ENCODE data around the gene CDC73. TPM values are rescaled to one million over a fixed set of nuclear protein-coding genes. Genes with fewer than 3 reads are reported as not detected.
A peak's percentile ranks its signal among the peaks of the same experiment; 100 is the strongest.

CDC73 gene
- 16.6 and 21.5 TPM in 2 replicates for total RNA-seq (2012; rRNA removed)

GRCh38 chr1:193121616-193122593, at the start of gene CDC73:
CDC73 (plus strand) TSS chr1:193122031; CDS start chr1:193122201, 170 bp downstream.
- peak within 1 kb of the TSS; percentile 95 for H3K4me3 ChIP-seq (ENCODE audit: low read length)
- peak within 1 kb of the TSS; percentile 83 for H3K4me2 ChIP-seq (ENCODE audit: low read length)

GRCh38 chr1:193077991-193078390, 43.8 kb upstream of the CDC73 start:
- no peaks in the 10 kb centered on the region for H3K27me3 ChIP-seq (ENCODE audit: control insufficient read depth, insufficient read depth, low read length)
- peaks cover 3% of the 10 kb centered on the region for H3K9me3 ChIP-seq (replicated peaks; ENCODE audit: low read length)
- peaks cover 52% of the 10 kb centered on the region for H3K36me3 ChIP-seq (ENCODE audit: insufficient read depth, low read length)
- H3K4me3 ChIP-seq (ENCODE audit: low read length) = no peak overlapping the region
- H3K4me2 ChIP-seq (ENCODE audit: low read length) = no peak overlapping the region
- no peak overlapping the region for H3K9ac ChIP-seq (ENCODE audit: low read depth, low read length)
- H3K4me1 ChIP-seq (ENCODE audit: control insufficient read depth, insufficient read depth, low read length) = no peaks in the 10 kb centered on the region

More at GRCh38 chr1:193121616-193122593, at the start of gene CDC73:
- Histone ChIP-seq H3K36me3 (ENCODE audit: insufficient read depth, low read length) (peaks cover 10% of the 10 kb centered on the region), H3K9ac (ENCODE audit: low read depth, low read length) (peak within 1 kb of the TSS; percentile 96), H3K9me3 (replicated peaks; ENCODE audit: low read length) (no peaks in the 10 kb centered on the region), H3K27me3 (ENCODE audit: control insufficient read depth, insufficient read depth, low read length) (no peaks in the 10 kb centered on the region), H3K4me1 (ENCODE audit: control insufficient read depth, insufficient read depth, low read length) (peaks cover 22% of the 10 kb centered on the region)

DNA sequence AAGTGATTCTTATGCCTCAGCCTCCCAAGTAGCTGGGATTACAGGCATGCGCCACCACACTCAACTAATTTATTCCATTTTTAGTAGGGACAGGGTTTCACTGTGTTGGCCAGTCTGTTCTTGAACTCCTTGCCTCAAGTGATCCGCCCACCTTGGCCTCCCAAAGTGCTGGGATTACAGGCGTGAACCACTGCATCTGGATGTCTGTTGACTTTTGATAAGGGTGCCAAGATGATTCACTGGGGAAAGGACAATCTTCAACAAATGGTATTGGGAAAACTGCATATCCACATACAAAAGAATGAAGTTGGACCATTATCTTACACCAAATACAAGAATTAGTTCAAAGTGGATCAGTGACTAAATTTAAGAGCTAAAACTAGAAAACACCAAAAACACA, 42.6 kb upstream of the CDC73 start:
- no peaks in the 10 kb centered on the region for H3K4me1 ChIP-seq (ENCODE audit: control insufficient read depth, insufficient read depth, low read length)
- no peak overlapping the region for H3K4me3 ChIP-seq (ENCODE audit: low read length)
- peaks cover 58% of the 10 kb centered on the region for H3K36me3 ChIP-seq (ENCODE audit: insufficient read depth, low read length)
- H3K9ac ChIP-seq (ENCODE audit: low read depth, low read length) = no peak overlapping the region
- H3K4me2 ChIP-seq (ENCODE audit: low read length) = no peak overlapping the region
- no peaks in the 10 kb centered on the region for H3K27me3 ChIP-seq (ENCODE audit: control insufficient read depth, insufficient read depth, low read length)
- H3K9me3 ChIP-seq (replicated peaks; ENCODE audit: low read length) = peaks cover 3% of the 10 kb centered on the region

- H3K4me3 ChIP-seq (ENCODE audit: low read length) = no peak overlapping the region
- H3K4me1 ChIP-seq (ENCODE audit: control insufficient read depth, insufficient read depth, low read length) = no peaks in the 10 kb centered on the region
- no peak overlapping the region for H3K9ac ChIP-seq (ENCODE audit: low read depth, low read length)
- H3K9me3 ChIP-seq (replicated peaks; ENCODE audit: low read length) = peaks cover 2% of the 10 kb centered on the region
- peaks cover 55% of the 10 kb centered on the region for H3K36me3 ChIP-seq (ENCODE audit: insufficient read depth, low read length)
- H3K27me3 ChIP-seq (ENCODE audit: control insufficient read depth, insufficient read depth, low read length) = no peaks in the 10 kb centered on the region
- no peak overlapping the region for H3K4me2 ChIP-seq (ENCODE audit: low read length)
These were observed 38.3 kb upstream of the CDC73 start for GRCh38 chr1:193083365-193084088.

- H3K9me3 ChIP-seq (replicated peaks; ENCODE audit: low read length) = no peaks in the 10 kb centered on the region
These were observed 36.6 kb upstream of the CDC73 start for GRCh38 chr1:193085263-193085662.

DNA sequence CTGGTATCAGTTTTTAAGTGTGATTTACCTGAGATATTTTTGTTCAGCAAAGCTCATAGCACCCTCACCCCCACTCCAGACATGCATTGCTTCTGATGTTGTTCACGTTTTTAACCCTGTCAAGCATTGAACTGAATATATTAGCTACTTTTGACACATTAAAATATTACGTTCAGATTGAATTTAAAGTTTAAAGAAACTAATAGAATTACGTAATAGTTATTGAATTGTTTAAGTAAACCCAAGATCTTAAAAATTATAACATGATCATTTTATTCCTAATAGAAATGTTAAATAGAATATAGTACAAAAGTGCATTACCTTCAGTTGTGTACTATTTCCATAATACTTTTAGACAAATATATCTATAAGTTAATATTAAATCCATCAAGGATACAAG, 35.5 kb upstream of the CDC73 start:
- Histone ChIP-seq H3K9me3 (replicated peaks; ENCODE audit: low read length) (no peaks in the 10 kb centered on the region), H3K4me1 (ENCODE audit: control insufficient read depth, insufficient read depth, low read length) (no peaks in the 10 kb centered on the region), H3K4me3 (ENCODE audit: low read length) (no peak overlapping the region), H3K9ac (ENCODE audit: low read depth, low read length) (no peak overlapping the region), H3K27me3 (ENCODE audit: control insufficient read depth, insufficient read depth, low read length) (no peaks in the 10 kb centered on the region), H3K36me3 (ENCODE audit: insufficient read depth, low read length) (peaks cover 55% of the 10 kb centered on the region), H3K4me2 (ENCODE audit: low read length) (no peak overlapping the region)

More at GRCh38 chr1:193085263-193085662, 36.6 kb upstream of the CDC73 start:
- no peak overlapping the region for H3K4me2 ChIP-seq (ENCODE audit: low read length)
- H3K27me3 ChIP-seq (ENCODE audit: control insufficient read depth, insufficient read depth, low read length) = no peaks in the 10 kb centered on the region
- no peak overlapping the region for H3K4me3 ChIP-seq (ENCODE audit: low read length)
- no peak overlapping the region for H3K9ac ChIP-seq (ENCODE audit: low read depth, low read length)
- H3K4me1 ChIP-seq (ENCODE audit: control insufficient read depth, insufficient read depth, low read length) = no peaks in the 10 kb centered on the region
- peaks cover 48% of the 10 kb centered on the region for H3K36me3 ChIP-seq (ENCODE audit: insufficient read depth, low read length)

DNA sequence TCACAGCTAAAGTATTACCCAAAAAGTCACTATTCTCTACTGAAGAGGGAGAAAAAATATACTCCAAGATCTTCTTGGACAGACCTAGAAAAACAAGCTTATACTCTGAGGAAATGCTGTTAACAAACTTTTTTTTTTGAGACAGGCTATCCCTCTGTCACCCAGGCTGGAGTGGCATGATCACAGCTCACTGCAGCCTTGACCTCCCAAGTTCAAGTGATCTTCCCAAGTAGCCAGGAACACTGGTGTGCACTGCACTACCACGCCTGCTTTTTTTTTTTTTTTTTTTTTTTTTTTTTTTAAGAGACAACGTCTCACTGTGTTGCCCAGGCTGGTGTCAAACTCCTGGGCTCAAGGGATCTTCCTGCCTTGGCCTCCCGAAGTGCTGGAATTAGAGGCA, 33.9 kb upstream of the CDC73 start:
- Histone ChIP-seq H3K4me2 (ENCODE audit: low read length) (no peak overlapping the region), H3K9me3 (replicated peaks; ENCODE audit: low read length) (no peaks in the 10 kb centered on the region), H3K36me3 (ENCODE audit: insufficient read depth, low read length) (peaks cover 43% of the 10 kb centered on the region), H3K9ac (ENCODE audit: low read depth, low read length) (no peak overlapping the region), H3K4me3 (ENCODE audit: low read length) (no peak overlapping the region), H3K4me1 (ENCODE audit: control insufficient read depth, insufficient read depth, low read length) (no peaks in the 10 kb centered on the region), H3K27me3 (ENCODE audit: control insufficient read depth, insufficient read depth, low read length) (no peaks in the 10 kb centered on the region)

DNA sequence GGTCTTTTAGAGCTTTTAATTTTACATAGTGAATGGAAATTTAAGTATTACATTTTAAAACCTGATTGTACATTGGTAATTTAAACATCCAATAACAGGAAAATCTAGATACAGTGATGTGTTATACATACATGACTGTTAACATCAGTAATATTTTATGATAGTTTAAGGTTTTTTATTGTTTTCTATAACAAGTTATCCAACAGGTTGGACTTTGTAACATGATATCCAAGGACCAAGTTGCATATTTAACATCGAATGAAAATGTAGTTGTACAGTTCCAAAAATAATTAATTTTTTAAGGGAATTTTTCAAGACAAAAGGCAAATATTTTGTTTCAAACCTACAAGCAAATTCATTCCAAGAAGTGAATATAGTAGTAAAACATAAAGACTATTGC, 31.0 kb upstream of the CDC73 start:
- peaks cover 49% of the 10 kb centered on the region for H3K36me3 ChIP-seq (ENCODE audit: insufficient read depth, low read length)
- H3K4me2 ChIP-seq (ENCODE audit: low read length) = no peak overlapping the region
- no peaks in the 10 kb centered on the region for H3K4me1 ChIP-seq (ENCODE audit: control insufficient read depth, insufficient read depth, low read length)
- H3K27me3 ChIP-seq (ENCODE audit: control insufficient read depth, insufficient read depth, low read length) = no peaks in the 10 kb centered on the region
- no peak overlapping the region for H3K9ac ChIP-seq (ENCODE audit: low read depth, low read length)
- H3K4me3 ChIP-seq (ENCODE audit: low read length) = no peak overlapping the region
- no peaks in the 10 kb centered on the region for H3K9me3 ChIP-seq (replicated peaks; ENCODE audit: low read length)

GRCh38 chr1:193094112-193094511, 27.7 kb upstream of the CDC73 start:
- Histone ChIP-seq H3K4me2 (ENCODE audit: low read length) (no peak overlapping the region), H3K9ac (ENCODE audit: low read depth, low read length) (no peak overlapping the region), H3K27me3 (ENCODE audit: control insufficient read depth, insufficient read depth, low read length) (no peaks in the 10 kb centered on the region), H3K36me3 (ENCODE audit: insufficient read depth, low read length) (peaks cover 58% of the 10 kb centered on the region), H3K4me3 (ENCODE audit: low read length) (no peak overlapping the region), H3K9me3 (replicated peaks; ENCODE audit: low read length) (no peaks in the 10 kb centered on the region), H3K4me1 (ENCODE audit: control insufficient read depth, insufficient read depth, low read length) (no peaks in the 10 kb centered on the region)

DNA sequence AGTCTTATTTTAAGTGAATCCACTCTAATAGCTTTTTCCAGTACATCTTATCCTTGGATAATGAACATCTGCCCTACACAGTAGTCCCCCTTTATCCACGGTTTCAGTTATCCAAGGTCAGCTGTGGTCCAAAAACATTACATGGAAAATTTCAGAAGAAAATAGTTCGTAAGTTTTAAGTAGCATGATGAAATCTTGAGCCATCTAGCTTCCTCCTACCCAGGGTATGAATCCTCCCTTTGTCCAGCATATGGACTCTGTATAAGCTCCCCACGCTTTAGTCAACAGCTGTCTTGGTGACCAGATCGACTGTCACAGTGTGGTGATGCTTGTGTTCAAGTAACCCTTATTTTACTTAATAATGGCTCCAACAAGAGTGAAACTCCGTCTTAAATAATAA, 19.2 kb upstream of the CDC73 start:
- no peaks in the 10 kb centered on the region for H3K27me3 ChIP-seq (ENCODE audit: control insufficient read depth, insufficient read depth, low read length)
- no peak overlapping the region for H3K9ac ChIP-seq (ENCODE audit: low read depth, low read length)
- peaks cover 22% of the 10 kb centered on the region for H3K4me1 ChIP-seq (ENCODE audit: control insufficient read depth, insufficient read depth, low read length)
- no peak overlapping the region for H3K4me3 ChIP-seq (ENCODE audit: low read length)
- H3K4me2 ChIP-seq (ENCODE audit: low read length) = peak overlapping the region; percentile 97
- no peaks in the 10 kb centered on the region for H3K9me3 ChIP-seq (replicated peaks; ENCODE audit: low read length)
- H3K36me3 ChIP-seq (ENCODE audit: insufficient read depth, low read length) = peaks cover 25% of the 10 kb centered on the region

DNA sequence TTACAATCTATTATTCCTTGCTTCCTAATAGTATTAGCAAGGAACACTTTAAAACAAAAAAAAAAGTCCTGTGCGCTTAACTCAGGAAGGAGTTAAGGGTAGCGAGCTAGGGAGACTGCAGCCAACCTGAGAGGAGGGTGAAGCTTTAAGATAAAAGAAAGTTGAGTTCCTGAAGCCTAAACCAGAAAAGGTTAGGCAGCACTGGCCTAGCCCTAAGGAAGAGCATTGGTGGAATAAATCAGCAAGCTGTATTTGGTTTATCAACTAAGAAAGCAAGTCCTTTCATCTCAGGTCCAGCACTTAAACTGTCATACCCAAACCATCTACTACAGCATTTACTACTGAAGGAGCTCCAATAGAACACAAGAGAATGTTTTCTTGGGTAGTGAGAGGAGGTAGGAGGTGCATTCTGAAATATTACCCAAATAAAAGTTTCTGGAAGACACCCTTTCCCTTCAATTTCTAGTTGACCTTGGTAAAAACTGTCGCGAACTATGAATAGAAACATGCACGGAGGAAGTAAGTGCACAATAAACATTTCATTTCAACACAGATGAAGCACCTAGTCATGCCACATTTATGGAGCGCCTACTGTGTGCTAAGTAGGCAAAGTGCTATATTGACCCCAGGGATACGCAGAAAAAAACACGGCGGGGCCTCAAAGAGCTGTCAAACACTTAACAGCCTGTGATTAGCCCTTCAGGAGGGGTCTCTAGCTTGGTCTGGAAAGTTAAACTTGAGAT, 17.9 kb upstream of the CDC73 start:
- H3K9me3 ChIP-seq (replicated peaks; ENCODE audit: low read length) = no peaks in the 10 kb centered on the region
- peaks cover 19% of the 10 kb centered on the region for H3K36me3 ChIP-seq (ENCODE audit: insufficient read depth, low read length)
- peak overlapping the region; percentile 82 for H3K9ac ChIP-seq (ENCODE audit: low read depth, low read length)
- H3K4me2 ChIP-seq (ENCODE audit: low read length) = peak overlapping the region; percentile 97
- peak overlapping the region; percentile 81 for H3K4me3 ChIP-seq (ENCODE audit: low read length)
- peaks cover 22% of the 10 kb centered on the region for H3K4me1 ChIP-seq (ENCODE audit: control insufficient read depth, insufficient read depth, low read length)
- no peaks in the 10 kb centered on the region for H3K27me3 ChIP-seq (ENCODE audit: control insufficient read depth, insufficient read depth, low read length)

Data from skeletal muscle satellite cell (primary cell).